Measurements from ENCODE around the gene SLC20A1.

SLC20A1 gene

GRCh38 chr2:112674229-112674628 lies 28.5 kb downstream of the SLC20A1 start:
- no peak for DNase-seq (ENCODE audit: extremely low read depth in 1 of 2, low read depth in 1 of 2)

- no peak for DNase-seq (ENCODE audit: extremely low read depth in 1 of 2, low read depth in 1 of 2)
These were observed 33.7 kb downstream of the SLC20A1 start for GRCh38 chr2:112679484-112679883.

- no peak for DNase-seq (ENCODE audit: extremely low read depth in 1 of 2, low read depth in 1 of 2)
These were observed 34.9 kb downstream of the SLC20A1 start for GRCh38 chr2:112680666-112681101.

- DNase-seq (ENCODE audit: extremely low read depth in 1 of 2, low read depth in 1 of 2): no peak
These were observed 36.4 kb downstream of the SLC20A1 start for GRCh38 chr2:112682101-112682500.

GRCh38 chr2:112683550-112684414 lies 38.0 kb downstream of the SLC20A1 start:
- DNase-seq (ENCODE audit: extremely low read depth in 1 of 2, low read depth in 1 of 2): no peak

GRCh38 chr2:112684415-112684775 lies 38.7 kb downstream of the SLC20A1 start:
- DNase-seq (ENCODE audit: extremely low read depth in 1 of 2, low read depth in 1 of 2): no peak

GRCh38 chr2:112685271-112685884 lies 39.6 kb downstream of the SLC20A1 start:
- DNase-seq (ENCODE audit: extremely low read depth in 1 of 2, low read depth in 1 of 2): no peak

- DNase-seq (ENCODE audit: extremely low read depth in 1 of 2, low read depth in 1 of 2): no peak
These were observed 40.8 kb downstream of the SLC20A1 start for GRCh38 chr2:112686348-112687217.

- no peak for DNase-seq (ENCODE audit: extremely low read depth in 1 of 2, low read depth in 1 of 2)
These were observed 41.8 kb downstream of the SLC20A1 start for GRCh38 chr2:112687522-112687921.

GRCh38 chr2:112688086-112688880 lies 42.5 kb downstream of the SLC20A1 start:
- no peak for DNase-seq (ENCODE audit: extremely low read depth in 1 of 2, low read depth in 1 of 2)

GRCh38 chr2:112690853-112691401 lies 45.2 kb downstream of the SLC20A1 start:
- DNase-seq (ENCODE audit: extremely low read depth in 1 of 2, low read depth in 1 of 2): peak; percentile 22 to 49

GRCh38 chr2:112691881-112692281 lies 46.1 kb downstream of the SLC20A1 start:
- DNase-seq (ENCODE audit: extremely low read depth in 1 of 2, low read depth in 1 of 2): no peak

GRCh38 chr2:112692495-112692911 lies 46.8 kb downstream of the SLC20A1 start:
- peak in 1 of 2 donors; percentile 10 for DNase-seq (ENCODE audit: extremely low read depth in 1 of 2, low read depth in 1 of 2)

GRCh38 chr2:112692918-112693317 lies 47.2 kb downstream of the SLC20A1 start:
- DNase-seq (ENCODE audit: extremely low read depth in 1 of 2, low read depth in 1 of 2): no peak

- no peak for DNase-seq (ENCODE audit: extremely low read depth in 1 of 2, low read depth in 1 of 2)
These were observed 47.9 kb downstream of the SLC20A1 start for GRCh38 chr2:112693596-112693995.

GRCh38 chr2:112694182-112694581 lies 48.4 kb downstream of the SLC20A1 start:
- no peak for DNase-seq (ENCODE audit: extremely low read depth in 1 of 2, low read depth in 1 of 2)

GRCh38 chr2:112698834-112699515 lies 53.2 kb downstream of the SLC20A1 start:
- no peak for DNase-seq (ENCODE audit: extremely low read depth in 1 of 2, low read depth in 1 of 2)

- no peak for DNase-seq (ENCODE audit: extremely low read depth in 1 of 2, low read depth in 1 of 2)
These were observed 54.4 kb downstream of the SLC20A1 start for GRCh38 chr2:112699984-112700667.

- no peak for DNase-seq (ENCODE audit: extremely low read depth in 1 of 2, low read depth in 1 of 2)
These were observed 55.3 kb downstream of the SLC20A1 start for GRCh38 chr2:112701052-112701451.

Data from activated CD8-positive, alpha-beta memory T cell treated with anti-CD3 and anti-CD28 coated beads for 1 hour (primary cell).